ENCODE measurements around the gene AFF4. TPM values are rescaled to one million over a fixed set of nuclear protein-coding genes. Genes with fewer than 3 reads are reported as not detected.

Gene AFF4
- total and polyA plus RNA-seq, 9 of the 15 experiments (the other 6 are each of a cell fraction or from before 2014, with no cell fraction given), result 1.7 to 25.8 (median 17.9) TPM

DNA sequence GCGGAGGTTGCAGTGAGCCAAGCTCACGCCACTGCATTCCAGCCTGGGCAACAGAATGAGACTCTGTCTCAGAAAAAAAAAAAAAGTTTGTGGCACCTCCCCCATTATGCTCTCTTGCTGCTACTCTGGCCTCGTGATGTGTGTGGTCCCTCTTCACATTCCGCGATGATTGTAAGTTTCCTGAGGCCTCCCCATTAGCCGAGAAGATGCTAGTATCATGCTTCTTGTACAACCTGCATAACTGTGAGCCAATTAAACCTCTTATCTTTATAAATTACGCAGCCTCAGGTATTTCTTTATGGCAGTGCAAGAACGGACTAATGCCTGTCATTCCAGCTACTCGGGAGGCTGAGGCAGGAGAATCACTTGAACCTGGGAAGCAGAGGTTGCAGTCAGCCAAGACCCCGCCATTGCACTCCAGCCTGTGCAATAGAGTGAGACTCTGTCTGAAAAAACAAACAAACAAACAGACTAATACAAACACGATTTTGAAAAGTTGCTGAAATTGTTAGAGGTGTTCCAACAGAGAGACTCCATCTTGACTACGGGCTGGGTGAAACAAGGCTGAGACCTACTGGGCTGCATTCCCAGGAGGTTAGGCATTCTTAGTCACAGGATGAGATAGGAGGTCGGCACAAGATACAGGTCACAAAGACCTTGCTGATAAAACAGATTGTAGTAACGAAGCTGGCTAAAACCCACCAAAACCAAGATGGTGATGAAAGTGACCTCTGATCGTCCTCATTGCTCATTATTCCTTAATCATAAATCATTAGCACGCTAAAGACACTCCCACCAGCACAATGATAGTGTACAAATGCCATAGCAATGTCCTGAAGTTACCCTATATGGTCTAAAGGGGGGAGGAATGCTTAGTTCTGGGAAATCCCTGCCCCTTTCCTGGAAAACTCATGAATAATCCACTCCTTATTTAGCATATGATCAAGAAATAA, 8.3 kb upstream of the AFF4 start (continued):
- TF ChIP-seq, protein P1, sequence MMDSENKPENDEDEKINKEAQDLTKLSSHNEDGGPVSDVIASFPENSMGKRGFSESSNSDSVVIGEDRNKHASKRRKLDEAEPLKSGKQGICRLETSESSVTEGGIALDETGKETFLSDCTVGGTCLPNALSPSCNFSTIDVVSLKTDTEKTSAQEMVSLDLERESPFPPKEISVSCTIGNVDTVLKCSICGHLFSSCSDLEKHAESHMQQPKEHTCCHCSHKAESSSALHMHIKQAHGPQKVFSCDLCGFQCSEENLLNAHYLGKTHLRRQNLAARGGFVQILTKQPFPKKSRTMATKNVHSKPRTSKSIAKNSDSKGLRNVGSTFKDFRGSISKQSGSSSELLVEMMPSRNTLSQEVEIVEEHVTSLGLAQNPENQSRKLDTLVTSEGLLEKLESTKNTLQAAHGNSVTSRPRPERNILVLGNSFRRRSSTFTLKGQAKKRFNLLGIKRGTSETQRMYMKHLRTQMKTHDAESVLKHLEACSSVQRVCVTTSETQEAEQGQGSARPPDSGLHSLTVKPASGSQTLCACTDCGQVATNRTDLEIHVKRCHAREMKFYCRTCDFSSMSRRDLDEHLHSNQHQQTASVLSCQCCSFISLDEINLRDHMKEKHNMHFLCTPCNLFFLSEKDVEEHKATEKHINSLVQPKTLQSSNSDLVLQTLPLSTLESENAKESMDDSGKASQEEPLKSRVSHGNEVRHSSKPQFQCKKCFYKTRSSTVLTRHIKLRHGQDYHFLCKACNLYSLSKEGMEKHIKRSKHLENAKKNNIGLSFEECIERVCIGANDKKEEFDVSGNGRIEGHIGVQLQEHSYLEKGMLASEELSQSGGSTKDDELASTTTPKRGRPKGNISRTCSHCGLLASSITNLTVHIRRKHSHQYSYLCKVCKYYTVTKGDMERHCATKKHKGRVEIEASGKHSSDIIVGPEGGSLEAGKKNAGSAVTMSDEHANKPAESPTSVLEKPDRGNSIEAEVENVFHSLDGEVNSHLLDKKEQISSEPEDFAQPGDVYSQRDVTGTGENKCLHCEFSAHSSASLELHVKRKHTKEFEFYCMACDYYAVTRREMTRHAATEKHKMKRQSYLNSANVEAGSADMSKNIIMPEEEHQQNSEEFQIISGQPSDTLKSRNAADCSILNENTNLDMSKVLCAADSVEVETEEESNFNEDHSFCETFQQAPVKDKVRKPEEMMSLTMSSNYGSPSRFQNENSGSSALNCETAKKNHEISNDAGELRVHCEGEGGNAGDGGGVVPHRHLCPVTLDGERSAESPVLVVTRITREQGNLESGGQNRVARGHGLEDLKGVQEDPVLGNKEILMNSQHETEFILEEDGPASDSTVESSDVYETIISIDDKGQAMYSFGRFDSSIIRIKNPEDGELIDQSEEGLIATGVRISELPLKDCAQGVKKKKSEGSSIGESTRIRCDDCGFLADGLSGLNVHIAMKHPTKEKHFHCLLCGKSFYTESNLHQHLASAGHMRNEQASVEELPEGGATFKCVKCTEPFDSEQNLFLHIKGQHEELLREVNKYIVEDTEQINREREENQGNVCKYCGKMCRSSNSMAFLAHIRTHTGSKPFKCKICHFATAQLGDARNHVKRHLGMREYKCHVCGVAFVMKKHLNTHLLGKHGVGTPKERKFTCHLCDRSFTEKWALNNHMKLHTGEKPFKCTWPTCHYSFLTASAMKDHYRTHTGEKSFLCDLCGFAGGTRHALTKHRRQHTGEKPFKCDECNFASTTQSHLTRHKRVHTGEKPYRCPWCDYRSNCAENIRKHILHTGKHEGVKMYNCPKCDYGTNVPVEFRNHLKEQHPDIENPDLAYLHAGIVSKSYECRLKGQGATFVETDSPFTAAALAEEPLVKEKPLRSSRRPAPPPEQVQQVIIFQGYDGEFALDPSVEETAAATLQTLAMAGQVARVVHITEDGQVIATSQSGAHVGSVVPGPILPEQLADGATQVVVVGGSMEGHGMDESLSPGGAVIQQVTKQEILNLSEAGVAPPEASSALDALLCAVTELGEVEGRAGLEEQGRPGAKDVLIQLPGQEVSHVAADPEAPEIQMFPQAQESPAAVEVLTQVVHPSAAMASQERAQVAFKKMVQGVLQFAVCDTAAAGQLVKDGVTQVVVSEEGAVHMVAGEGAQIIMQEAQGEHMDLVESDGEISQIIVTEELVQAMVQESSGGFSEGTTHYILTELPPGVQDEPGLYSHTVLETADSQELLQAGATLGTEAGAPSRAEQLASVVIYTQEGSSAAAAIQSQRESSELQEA (IDR thresholded peaks at IDR 0.05; ENCODE audit: low read depth), result no peak
- TF ChIP-seq, protein P2, sequence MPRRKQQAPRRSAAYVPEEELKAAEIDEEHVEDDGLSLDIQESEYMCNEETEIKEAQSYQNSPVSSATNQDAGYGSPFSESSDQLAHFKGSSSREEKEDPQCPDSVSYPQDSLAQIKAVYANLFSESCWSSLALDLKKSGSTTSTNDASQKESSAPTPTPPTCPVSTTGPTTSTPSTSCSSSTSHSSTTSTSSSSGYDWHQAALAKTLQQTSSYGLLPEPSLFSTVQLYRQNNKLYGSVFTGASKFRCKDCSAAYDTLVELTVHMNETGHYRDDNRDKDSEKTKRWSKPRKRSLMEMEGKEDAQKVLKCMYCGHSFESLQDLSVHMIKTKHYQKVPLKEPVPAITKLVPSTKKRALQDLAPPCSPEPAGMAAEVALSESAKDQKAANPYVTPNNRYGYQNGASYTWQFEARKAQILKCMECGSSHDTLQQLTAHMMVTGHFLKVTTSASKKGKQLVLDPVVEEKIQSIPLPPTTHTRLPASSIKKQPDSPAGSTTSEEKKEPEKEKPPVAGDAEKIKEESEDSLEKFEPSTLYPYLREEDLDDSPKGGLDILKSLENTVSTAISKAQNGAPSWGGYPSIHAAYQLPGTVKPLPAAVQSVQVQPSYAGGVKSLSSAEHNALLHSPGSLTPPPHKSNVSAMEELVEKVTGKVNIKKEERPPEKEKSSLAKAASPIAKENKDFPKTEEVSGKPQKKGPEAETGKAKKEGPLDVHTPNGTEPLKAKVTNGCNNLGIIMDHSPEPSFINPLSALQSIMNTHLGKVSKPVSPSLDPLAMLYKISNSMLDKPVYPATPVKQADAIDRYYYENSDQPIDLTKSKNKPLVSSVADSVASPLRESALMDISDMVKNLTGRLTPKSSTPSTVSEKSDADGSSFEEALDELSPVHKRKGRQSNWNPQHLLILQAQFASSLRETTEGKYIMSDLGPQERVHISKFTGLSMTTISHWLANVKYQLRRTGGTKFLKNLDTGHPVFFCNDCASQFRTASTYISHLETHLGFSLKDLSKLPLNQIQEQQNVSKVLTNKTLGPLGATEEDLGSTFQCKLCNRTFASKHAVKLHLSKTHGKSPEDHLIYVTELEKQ (CRISPR knock-in tag; IDR thresholded peaks at IDR 0.05), result no peak
- TF ChIP-seq, protein P3, sequence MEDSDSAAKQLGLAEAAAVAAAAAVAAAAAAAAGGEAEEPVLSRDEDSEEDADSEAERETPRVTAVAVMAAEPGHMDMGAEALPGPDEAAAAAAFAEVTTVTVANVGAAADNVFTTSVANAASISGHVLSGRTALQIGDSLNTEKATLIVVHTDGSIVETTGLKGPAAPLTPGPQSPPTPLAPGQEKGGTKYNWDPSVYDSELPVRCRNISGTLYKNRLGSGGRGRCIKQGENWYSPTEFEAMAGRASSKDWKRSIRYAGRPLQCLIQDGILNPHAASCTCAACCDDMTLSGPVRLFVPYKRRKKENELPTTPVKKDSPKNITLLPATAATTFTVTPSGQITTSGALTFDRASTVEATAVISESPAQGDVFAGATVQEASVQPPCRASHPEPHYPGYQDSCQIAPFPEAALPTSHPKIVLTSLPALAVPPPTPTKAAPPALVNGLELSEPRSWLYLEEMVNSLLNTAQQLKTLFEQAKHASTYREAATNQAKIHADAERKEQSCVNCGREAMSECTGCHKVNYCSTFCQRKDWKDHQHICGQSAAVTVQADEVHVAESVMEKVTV (CRISPR knock-in tag; IDR thresholded peaks at IDR 0.05), result no peak
- TF ChIP-seq, protein P4, sequence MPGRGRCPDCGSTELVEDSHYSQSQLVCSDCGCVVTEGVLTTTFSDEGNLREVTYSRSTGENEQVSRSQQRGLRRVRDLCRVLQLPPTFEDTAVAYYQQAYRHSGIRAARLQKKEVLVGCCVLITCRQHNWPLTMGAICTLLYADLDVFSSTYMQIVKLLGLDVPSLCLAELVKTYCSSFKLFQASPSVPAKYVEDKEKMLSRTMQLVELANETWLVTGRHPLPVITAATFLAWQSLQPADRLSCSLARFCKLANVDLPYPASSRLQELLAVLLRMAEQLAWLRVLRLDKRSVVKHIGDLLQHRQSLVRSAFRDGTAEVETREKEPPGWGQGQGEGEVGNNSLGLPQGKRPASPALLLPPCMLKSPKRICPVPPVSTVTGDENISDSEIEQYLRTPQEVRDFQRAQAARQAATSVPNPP (IDR thresholded peaks at IDR 0.05; ENCODE audit: borderline replicate concordance, insufficient read depth, insufficient read length), result no peak
- no peak for TF ChIP-seq OTX1 (CRISPR knock-in tag; IDR thresholded peaks at IDR 0.05)
- TF ChIP-seq ZBTB7A (IDR thresholded peaks at IDR 0.05; ENCODE audit: borderline replicate concordance, control insufficient read depth, low read depth, low read length), result no peak
- TF ChIP-seq ZNF184 (CRISPR knock-in tag; IDR thresholded peaks at IDR 0.05), result no peak
- no peak for TF ChIP-seq KLF13 (tag; IDR thresholded peaks at IDR 0.05; ENCODE audit: borderline replicate concordance, low read depth)
- TF ChIP-seq, protein P5, sequence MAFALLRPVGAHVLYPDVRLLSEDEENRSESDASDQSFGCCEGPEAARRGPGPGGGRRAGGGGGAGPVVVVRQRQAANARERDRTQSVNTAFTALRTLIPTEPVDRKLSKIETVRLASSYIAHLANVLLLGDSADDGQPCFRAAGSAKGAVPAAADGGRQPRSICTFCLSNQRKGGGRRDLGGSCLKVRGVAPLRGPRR (CRISPR knock-in tag; IDR thresholded peaks at IDR 0.05), result no peak
- TF ChIP-seq NFE2L1 (tag; IDR thresholded peaks at IDR 0.05; ENCODE audit: borderline replicate concordance, low read depth), result peak; percentile 20; the same call in 1 of the 2 replicates

Data from K562 (cell line).